ENCODE measurements around the gene IRAK1.

DNA sequence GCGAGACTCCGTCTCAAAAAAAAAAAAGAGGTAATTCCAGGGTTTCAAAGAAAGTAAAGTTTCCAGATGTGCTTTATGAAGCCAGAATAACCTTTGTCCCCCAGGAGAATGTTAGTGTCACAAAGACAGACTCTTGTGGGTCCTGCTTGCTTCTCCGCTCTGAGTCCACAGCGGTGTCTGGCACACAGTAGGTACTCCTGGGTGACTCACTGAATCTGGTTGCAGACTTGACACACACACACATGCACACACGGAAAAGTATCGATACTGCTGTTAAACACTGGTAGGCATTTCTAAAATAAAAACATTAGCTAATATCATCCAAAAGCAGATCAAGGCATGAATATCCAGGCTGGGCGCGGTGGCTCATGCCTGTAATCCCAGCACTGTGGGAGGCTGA is 24.2 kb downstream of the IRAK1 start:
- TF ChIP-seq POLR2A (IDR thresholded peaks at IDR 0.05; ENCODE audit: low read depth, low read length) = no peak
- no peak for TF ChIP-seq POLR2AphosphoS5 (IDR thresholded peaks at IDR 0.05; ENCODE audit: low read depth, low read length)
